HG03066 (cell line): ENCODE measurements around the gene ASCC3.
"Not testable (repeated sequence)": the region's sequence is repeated elsewhere in the genome, so short reads cannot be mapped to it uniquely, and the experiment has no call there.

Source experiments
- ATAC-seq: cut with Tn5 transposase; IDR thresholded peaks from one replicate; pipeline ENCODE4 v1.9.1; 2021; ENCODE audit warnings: low read depth; ENCODE audit not compliant: unreplicated experiment

The ASCC3 gene

DNA sequence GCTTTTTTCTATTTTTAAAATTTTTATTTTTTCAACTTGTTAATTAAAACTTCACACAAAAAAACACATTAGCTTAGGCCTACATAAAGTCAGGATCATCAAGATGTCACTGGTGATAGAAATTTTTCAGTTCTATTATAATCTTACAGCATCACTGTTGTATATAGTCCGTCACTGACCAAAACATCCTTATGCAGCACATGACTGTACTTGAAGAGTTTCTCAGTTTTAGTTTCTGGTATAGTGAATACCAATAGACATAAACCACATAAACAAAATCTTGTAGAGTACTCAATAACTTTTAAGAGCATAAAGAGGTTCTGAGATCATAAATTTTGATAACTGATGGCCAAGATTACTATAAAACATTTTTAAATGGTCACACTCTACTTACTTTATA is 71.8 kb downstream of the ASCC3 start:
- no peak for ATAC-seq

DNA sequence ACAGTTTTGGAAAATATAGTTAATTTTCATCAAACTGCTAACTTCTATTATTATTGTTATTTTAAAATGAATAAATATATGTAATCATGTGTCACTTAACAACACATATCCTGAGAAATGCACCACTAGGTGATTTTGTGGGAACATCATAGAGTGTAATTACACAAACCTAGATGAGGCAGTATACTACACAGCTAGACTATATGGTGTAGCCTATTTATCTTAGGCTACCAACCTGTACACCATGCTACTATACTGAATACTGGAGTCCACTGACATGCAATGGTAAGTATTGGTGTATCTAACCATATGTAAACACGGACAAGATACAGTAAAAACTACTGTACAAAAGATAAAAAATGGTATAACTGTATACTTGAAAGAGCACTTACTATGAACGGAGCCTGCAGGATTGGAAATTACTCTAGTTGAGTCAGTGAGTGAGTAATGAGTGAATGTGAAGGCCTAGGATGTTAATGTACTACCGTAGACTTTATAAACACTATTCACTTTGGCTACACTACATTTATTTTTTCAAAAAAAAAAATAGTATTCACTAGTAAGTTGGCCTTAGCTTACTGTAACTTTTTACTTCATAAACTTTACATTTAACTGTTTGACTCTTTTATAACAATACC is 72.4 kb downstream of the ASCC3 start:
- no peak for ATAC-seq

DNA sequence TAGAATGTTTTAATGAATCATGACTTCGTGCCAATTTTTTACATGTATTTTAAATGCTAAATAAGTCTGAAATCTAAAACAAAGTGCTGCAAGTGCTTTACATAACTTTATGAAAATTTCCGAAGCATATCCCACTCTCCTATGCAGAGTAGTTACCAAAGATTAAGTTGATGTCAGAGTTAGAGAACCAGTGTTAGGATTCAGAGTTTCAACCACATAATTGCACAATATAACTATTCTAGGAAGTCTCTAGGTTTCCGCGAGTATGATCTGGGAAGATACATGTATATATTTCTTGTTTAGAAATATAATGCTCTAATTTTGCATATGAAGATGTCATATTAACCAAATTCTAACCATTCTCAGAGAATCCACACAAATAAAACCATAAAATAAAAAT is 74.8 kb downstream of the ASCC3 start:
- ATAC-seq, result no peak

DNA sequence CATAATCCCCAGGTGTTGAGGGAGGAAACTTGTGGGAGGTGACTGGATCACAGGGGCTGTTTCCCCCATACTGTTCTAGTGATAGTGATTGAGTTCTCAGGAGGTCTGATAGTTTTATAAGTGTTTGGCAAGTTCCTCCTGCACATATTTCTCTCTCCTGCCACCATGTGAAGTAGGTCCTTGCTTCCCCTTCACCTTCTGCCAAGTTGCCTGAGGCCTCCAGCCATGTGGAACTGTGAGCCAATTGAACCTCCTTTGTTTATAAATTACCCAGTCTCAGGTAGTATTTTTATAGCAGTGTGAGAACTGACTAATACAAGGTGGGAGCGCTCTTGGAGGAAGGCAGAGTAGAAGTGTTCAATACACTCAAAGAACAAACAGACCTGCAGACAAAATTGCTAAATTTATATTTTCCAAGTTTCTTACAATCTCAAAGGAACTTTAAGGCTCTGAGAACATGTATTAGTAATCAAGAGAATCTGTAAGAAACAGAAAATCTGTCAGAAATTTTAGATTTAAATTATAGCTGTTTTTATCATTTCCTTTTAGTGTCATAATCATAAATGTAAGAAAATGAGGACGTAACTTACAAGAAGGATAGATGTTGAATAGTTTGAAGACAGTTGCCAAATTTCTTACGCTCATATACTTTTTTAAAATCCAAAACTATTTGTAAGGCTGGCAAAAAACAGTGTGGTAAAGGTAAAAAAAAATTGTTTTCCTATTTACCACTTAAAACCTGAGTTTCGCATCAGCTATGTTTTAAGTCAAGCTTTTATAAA is 77.7 kb downstream of the ASCC3 start:
- no peak for ATAC-seq

DNA sequence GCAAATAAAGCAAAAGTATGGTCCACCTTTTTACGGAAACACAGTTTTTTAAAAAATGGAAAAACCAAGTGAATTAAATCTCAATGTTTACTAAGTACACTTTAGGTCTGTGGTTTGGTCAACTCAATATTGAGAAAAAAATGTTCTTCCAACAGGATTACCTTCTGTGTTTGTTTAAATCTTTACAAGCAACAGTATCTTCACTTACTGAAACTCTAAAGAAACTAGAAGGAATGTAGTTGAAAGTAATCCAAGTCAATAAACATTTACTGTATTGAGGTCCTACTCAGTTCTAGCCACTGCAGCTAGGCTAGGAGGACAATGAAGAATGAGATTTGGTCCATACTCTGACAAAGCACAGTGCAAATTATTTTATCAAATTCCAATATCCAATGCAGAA is 80.1 kb downstream of the ASCC3 start:
- ATAC-seq, result no peak

DNA sequence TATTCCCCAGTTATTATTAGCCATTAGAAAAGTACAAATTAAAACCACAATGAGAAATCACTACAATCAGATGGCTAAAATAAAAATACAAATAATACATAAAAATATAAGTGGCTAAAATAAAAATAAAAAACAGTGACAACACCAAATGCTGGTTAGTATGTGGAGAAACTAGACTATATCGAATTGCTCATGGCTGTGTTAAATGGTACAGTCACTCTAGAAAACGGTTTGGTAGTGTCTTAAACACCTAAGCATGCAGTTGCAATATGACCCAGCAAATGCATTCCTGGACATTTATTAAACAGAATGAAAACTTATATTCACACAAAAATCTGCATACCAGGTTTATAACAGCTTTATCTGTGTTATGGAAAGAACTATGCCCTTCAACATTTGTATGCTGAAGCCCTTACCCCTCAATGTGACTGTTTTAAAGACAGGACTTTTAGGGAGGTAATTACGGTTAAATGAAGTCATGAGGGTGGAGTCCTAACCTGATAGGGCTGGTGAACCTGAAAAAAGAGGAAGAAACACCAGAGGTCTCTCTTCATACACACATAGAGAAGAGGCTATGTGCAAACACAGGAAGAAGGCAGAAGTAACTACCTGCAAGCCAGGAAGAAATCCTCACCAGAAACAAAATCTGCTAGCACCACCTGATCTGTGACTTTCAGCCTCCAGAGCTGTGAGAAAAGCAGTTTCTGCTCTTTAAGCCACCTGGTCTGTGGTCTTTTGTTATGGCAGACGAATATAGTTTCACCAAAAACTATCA is 84.9 kb downstream of the ASCC3 start:
- ATAC-seq, result peak; percentile 89

DNA sequence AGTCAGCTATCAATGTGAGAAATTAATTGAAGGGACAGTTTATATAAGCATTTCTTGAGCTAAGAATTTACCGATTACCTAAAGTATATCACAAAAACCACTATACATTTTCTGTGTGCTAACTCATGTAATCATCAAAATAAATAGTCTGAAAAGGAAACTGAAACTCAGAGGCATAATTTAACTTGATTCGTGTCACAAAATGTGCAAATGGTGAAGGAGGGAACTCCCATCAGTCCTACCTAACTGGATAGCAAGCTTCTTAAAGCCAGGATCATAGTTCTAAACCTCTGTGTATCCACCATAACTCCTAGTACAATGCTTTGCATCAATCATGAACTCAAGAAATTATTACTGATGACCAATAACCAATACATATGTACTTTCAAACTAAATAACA is 91.0 kb downstream of the ASCC3 start:
- no peak for ATAC-seq

DNA sequence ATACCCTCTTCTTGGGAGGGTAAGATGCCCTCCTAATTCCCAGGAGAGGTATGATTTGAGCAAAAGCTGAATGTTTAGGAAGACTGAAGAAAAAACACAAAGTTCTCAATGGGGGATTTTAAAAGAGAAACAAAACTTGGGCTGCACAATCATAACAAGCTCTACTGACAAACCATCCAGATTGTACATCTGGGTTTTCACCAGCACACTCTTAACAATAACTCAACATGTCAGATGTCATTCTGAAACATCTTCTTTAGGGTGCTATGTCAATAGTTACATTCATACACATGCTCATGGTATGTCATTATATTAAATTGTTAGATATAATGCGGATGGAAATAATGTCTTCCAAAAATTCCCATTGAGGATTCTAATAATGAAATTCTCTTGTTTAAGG is 95.1 kb downstream of the ASCC3 start:
- ATAC-seq, result no peak

DNA sequence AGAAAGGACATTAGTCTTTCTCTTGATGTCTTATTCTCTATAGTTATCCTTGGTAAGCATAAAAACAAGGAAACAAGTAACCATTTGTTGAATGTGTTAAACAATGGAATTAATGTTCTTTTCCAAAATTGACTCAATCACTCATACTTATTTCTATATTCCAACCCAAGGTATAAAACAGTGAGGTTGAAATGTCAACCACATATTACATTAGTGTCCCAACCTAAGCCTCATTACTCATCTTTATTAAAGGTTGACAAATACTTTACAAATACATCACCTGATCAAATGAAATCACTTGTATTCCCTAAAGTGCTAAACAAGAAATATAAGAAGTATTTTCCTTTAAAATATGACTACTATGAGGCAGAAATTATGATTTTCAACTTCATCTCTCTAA is 100.5 kb downstream of the ASCC3 start:
- no peak for ATAC-seq

DNA sequence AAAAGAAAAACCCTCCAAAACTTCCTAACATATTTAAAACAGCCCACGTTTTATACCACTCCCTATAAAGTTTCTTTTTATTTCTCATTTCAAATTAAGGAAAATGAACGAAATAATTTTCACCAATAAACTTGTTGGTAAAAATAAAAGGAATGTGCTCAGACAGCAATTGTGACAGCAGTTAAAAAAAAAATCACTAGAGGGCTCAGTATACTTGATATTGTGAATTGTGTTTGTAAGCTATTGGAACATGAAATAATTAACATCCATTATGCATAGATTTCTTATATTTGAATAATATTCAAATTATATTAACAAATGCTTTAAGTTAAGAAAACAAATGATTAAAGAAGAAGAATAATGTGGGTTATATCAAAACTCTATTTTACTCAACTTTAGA is 105.5 kb downstream of the ASCC3 start:
- ATAC-seq, result no peak

DNA sequence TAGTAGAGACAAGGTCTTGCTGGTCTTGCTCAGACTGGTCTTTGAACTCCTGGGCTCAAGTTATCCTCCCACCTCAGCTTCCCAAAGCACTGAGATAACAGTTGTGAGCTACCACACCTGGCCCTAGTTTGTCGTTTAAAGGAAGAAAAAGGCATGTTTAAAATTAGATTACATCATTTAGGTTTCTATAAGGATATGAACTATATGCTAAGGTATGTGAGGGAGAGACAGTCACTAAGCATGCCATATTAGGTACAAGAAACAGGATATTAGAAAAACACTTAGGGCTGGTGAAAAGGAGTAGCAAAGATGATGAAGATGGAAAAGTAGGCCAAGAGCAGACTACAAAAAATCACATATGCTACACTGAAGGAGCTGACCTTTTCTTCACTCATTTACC is 106.4 kb downstream of the ASCC3 start:
- no peak for ATAC-seq

DNA sequence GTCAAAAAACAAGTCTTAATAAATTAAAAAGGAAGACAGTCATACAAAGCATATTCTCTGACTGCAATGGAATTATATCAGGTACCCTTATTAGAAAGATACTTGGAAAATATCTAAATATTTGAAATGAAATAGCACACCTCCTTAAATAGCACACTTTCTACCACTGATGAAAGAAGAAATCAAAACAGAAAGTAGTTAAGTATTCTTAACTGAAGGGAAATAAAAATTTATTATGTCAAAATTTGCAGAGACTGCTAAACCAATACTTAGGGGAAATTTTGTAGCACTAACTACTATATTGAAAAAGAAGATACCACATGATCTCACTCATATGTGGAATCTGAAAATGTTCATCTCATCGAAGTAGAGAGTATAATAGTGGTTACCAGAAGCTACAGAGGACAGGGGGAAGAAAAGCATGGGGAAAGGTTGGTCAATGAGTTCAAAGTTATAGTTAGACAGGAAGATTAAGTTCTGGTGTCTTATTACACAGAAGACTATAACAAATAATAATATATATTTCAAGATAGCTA is 112.2 kb downstream of the ASCC3 start:
- ATAC-seq, result no peak

DNA sequence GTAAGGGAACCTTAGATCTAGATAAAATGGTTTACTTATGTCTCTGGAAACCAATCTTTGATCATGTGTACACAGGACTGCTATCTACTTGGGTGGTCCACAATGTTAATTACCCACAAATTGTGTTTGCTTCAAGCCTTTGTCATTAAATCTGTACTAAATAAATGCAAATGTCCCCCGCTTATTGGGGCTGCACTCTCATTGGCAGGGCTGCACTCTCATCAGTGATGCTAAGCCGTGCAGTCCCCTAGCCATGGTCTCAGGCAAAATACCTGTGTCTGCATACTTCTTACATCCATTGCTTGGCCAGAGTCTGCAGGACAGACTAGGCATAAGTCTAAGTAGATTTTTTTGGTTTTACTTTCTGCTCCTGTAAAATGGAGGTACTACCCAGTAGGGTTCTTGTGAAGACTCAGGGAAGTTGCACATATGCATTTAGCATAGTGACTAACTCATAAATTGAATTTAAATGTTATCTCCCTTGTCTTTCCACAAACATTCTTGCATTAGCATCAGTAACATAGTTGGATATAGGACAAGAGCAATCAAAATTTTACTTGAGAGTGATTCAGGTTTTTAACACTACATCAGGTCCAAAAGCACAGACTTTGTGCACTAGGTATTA is 117.4 kb downstream of the ASCC3 start:
- ATAC-seq, result no peak

DNA sequence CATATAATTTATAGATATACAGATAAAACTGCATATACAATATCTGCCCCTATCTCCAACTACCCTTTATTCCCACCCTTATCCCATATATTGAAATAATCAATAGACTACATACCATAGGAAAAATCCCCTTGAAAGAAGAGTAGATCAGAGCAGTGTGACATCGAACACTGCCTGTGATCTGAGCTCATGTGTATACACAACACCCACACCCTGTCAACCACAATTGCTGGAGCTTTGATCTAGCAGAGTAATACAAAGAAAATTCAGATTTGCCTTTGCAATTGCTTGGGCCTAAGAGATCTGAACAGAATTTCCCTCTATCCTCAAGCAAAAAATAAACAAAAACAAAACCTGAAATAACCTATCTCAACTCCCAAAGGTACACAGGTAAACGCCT is 119.3 kb downstream of the ASCC3 start:
- ATAC-seq, result no peak

DNA sequence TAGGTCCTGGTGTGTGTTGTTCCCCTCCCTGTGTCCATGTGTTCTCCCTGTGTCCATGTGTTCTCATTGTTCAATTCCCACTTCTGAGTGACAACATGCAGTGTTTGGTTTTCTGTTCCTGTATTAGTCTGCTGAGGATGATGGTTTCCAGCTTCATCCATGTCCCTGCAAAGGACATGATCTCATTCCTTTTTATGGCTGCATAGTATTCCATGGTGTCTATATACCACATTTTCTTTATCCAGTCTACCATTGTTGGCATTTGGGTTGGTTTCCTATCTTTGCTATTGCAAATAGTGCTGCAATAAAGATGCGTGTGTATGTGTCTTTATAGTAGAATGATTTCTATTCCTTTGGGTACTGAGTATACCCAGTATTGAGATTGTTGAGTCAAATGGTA is 122.7 kb downstream of the ASCC3 start:
- ATAC-seq, result not testable (repeated sequence)

DNA sequence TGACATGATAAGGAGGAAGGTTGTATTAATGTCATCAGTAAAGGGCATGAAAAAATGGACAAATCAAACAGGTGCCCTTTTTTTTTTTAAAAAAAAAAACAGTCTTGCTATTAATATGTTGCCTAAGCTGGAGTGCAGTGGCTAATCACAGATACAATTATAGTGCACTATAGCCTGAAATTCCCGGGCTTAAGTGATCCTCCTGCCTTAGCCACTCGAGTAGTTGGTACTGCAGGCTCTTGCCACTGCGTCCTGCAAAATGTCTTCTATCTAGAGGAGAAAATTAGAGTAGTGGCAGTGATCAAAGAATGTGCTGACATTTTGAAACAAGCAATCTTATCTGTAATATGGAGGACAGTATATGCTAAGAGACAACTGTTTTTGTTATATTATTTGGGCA is 127.7 kb downstream of the ASCC3 start:
- ATAC-seq, result no peak

DNA sequence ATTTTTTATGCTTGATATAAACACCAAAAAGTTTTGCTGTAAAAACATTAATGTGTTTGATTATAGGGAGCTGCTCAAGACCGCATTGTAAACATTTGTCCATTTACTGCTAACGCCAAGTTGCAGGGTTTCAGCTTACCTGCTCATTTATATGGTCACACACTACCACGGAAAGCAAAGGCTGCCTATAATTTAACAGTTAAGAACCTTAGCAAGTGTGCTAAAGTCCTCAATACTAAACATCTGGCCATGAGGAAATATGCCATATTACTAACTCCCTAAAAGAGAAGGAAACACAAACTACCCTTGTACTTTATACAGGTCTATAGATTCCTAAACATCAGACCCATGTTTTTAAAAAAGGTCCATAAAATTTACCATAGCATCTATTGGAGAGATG is 129.5 kb downstream of the ASCC3 start:
- no peak for ATAC-seq

DNA sequence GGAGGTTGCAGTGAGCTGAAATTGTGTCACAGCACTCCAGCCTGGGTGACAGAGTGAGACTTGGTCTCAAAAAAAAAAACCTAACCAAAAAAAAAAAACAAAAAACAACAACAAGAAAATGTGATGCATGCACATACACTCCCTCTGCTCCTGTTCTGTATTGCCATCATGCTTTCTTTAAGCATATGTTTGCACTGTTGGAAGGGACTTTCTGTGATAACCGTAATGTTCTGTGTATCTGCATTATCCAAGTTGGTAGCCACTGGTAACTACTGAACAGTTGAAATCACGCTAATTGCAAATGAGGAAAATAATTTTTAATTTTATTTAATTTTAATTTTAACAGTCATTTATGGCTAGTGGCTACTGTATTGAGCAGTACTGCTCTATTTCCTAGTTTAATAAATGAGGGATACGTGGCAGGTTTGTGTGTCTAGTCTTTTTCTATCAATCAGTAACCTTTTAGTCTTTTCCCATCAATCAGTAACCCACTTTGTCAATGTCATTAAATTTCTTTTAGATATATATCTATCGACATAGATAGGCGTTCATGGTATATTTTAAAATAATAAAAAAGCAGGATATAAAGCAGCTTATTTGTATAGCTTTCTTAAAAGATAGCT is 135.6 kb downstream of the ASCC3 start:
- no peak for ATAC-seq

DNA sequence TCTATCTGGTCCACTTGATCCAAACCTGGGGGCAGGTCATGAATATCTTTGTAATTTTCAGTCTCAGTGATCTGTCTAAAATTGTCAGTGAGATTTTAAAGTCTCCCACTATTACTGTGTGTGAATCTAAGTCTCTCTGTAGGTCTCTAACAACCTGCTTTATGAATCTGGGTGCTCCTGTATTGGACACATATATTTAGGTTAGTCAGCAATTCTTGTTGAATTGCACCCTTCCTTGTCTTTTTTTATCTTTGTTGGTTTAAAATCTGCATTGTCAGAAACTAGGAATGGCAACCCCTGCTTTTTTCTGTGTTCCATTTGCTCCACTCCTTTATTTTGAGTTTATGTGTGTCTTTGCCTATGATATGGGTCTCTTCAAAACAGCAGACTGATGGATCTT is 140.7 kb downstream of the ASCC3 start:
- ATAC-seq, result no peak

DNA sequence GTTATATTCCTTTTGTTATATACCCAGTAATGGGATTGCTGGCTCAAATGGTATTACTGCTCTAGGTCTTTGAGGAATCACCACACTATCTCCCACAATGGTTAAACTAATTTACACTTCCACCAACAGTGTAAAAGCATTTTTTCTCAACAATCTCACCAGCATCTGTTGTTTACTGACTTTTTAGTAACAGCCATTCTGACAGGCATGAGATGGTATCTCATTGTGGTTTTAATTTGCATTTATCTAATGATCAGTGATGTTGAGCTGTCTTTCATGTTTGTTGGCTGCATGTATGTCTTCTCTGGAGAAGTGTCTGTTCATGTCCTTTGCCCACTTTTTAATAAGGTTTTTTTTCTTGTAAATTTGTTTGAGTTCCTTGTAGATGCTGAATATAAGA is 143.4 kb downstream of the ASCC3 start:
- ATAC-seq, result not testable (repeated sequence)

DNA sequence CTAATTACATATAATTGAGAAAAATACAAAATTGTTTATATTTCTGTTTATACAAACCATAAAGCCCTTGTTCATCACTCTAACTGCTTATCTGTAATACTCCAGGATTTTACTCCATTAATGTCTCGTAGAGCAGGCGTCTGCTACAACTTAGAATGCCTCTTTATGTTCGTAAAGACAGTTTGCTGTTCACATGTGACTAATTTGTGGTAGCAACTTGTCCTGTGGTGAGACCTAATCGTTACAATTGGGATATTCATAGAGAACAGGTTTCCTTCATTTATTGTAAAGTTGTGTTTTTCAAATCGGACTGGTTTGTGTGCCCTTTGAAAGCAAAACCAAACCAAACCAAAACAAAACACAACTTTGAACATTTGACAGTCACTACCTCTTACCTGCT is 149.7 kb downstream of the ASCC3 start:
- ATAC-seq, result no peak
